Neural crest cell (in vitro differentiated cells): ENCODE results near the gene GIPC1. TPM values are rescaled to one million over a fixed set of nuclear protein-coding genes. Genes with fewer than 3 reads are reported as not detected.
"Not testable (repeated sequence)": the region's sequence is repeated elsewhere in the genome, so short reads cannot be mapped to it uniquely, and the experiment has no call there.

ENCODE experiments used
- DNase-seq: peaks from one replicate; pipeline ENCODE4 v3.0.0; 2021; ENCODE audit warnings: low read depth, mixed read lengths, low spot score
- H3K27ac Mint-ChIP-seq: one replicate; pipeline ENCODE4 v1.8.0; 2021; ENCODE audit warnings: mild to moderate bottlenecking, mixed read lengths; ENCODE audit not compliant: unreplicated experiment
- H3K27me3 Mint-ChIP-seq: 2 replicates; pipeline ENCODE4 v1.8.0; 2021; ENCODE audit warnings: low read depth, mild to moderate bottlenecking, mixed read lengths
- H3K36me3 Mint-ChIP-seq: 2 replicates; pipeline ENCODE4 v1.8.0; 2021; ENCODE audit warnings: low read depth, mild to moderate bottlenecking, mixed read lengths
- H3K4me1 Mint-ChIP-seq: 2 replicates; pipeline ENCODE4 v1.8.0; 2021; ENCODE audit warnings: mixed read lengths
- H3K4me3 Mint-ChIP-seq: one replicate; pipeline ENCODE4 v1.8.0; 2021; ENCODE audit warnings: mild to moderate bottlenecking, mixed read lengths
- H3K9me3 Mint-ChIP-seq: 2 replicates; pipeline ENCODE4 v1.8.0; 2021; ENCODE audit warnings: mixed read lengths
- CTCF ChIP-seq: fragments of 200-600 bp; sonication (generic); conservative IDR thresholded peaks from 2 replicates; pipeline ENCODE4 v1.5.0; 2021; ENCODE audit warnings: antibody characterized with exemption, mild to moderate bottlenecking
- total RNA-seq: library from RNA; stranded (reverse); gene quantifications from 2 replicates; pipeline ENCODE4 v1.2.1, GENCODE V29; 2021

GIPC1 gene
- total RNA-seq, 1 donor from 2014 or later = 72.5 TPM

- no peak overlapping the region for H3K27ac Mint-ChIP-seq
- H3K36me3 Mint-ChIP-seq = peaks cover 4% of the 10 kb centered on the region
- H3K27me3 Mint-ChIP-seq = peaks cover under 1% of the 10 kb centered on the region
- H3K4me1 Mint-ChIP-seq = no peaks in the 10 kb centered on the region
- no peak overlapping the region for H3K4me3 Mint-ChIP-seq
- no peak for TF ChIP-seq CTCF
- H3K9me3 Mint-ChIP-seq = no peaks in the 10 kb centered on the region
- no peak for DNase-seq
Observed at GRCh38 chr19:14467816-14468215, 28.1 kb downstream of the GIPC1 start.

- Mint-ChIP-seq H3K27me3 (no peaks in the 10 kb centered on the region), H3K9me3 (no peaks in the 10 kb centered on the region), H3K27ac (no peak overlapping the region), H3K4me1 (no peaks in the 10 kb centered on the region), H3K4me3 (no peak overlapping the region), H3K36me3 (peaks cover 4% of the 10 kb centered on the region)
- TF ChIP-seq CTCF = no peak
- DNase-seq = no peak
Observed at GRCh38 chr19:14467391-14467790, 28.5 kb downstream of the GIPC1 start.

GRCh38 chr19:14463747-14464146 is 32.2 kb downstream of the GIPC1 start:
- Mint-ChIP-seq H3K9me3 (no peaks in the 10 kb centered on the region), H3K4me1 (no peaks in the 10 kb centered on the region), H3K36me3 (peaks cover 4% of the 10 kb centered on the region), H3K27ac (no peak overlapping the region), H3K27me3 (no peaks in the 10 kb centered on the region), H3K4me3 (no peak overlapping the region)
- no peak for DNase-seq
- TF ChIP-seq CTCF = no peak

DNA sequence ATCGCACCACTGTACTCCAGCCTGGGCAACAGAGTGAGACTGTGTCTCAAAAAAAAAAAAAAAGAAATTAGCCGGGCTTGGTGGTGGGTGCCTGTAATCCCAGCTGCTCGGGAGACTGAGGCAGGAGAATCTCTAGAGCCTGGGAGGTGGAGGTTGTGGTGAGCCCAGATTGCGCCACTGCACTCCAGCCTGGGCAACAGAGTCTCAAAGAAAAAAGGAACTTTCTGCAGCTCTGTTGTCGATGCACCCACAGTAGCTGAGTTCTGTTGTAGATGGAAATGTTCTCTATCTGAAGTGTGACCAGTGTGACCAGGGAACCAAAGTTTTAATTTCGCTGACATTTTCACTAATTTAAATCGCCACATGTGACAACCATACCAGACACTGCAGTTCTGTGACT is 33.5 kb downstream of the GIPC1 start:
- not testable (repeated sequence) for H3K36me3 Mint-ChIP-seq, H3K4me1 Mint-ChIP-seq, H3K27ac Mint-ChIP-seq, H3K9me3 Mint-ChIP-seq, H3K27me3 Mint-ChIP-seq, DNase-seq, H3K4me3 Mint-ChIP-seq

GRCh38 chr19:14460935-14461334 is 35.0 kb downstream of the GIPC1 start:
- DNase-seq = no peak
- Mint-ChIP-seq H3K36me3 (peaks cover 5% of the 10 kb centered on the region), H3K9me3 (no peaks in the 10 kb centered on the region), H3K4me1 (no peaks in the 10 kb centered on the region), H3K27ac (no peak overlapping the region), H3K27me3 (no peaks in the 10 kb centered on the region), H3K4me3 (no peak overlapping the region)
- TF ChIP-seq CTCF = no peak

DNA sequence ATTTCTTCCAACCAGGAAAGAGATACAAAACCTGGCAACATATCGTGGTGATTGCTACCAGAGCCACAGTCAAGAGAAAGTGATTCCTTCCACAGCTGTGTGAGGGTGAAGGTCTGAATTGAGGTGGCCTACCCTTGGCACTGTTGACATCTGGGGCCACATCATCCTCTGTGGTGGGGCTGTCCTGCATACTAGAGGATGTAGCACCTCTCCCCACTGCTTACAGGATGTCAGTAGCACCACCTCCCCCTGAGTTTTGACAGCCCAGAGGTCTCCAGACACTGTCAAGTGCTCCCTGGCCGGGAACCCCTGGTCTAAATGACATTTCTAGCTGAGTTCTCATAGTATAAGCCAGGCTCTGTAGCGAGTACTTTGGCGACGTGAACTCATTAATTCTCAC is 36.2 kb downstream of the GIPC1 start:
- Mint-ChIP-seq H3K36me3 (peaks cover 3% of the 10 kb centered on the region), H3K9me3 (no peaks in the 10 kb centered on the region), H3K27me3 (no peaks in the 10 kb centered on the region), H3K4me3 (no peak overlapping the region), H3K4me1 (no peaks in the 10 kb centered on the region), H3K27ac (no peak overlapping the region)
- TF ChIP-seq CTCF = no peak
- no peak for DNase-seq

- not testable (repeated sequence) for H3K4me1 Mint-ChIP-seq, H3K27me3 Mint-ChIP-seq, DNase-seq, H3K9me3 Mint-ChIP-seq, H3K27ac Mint-ChIP-seq, H3K4me3 Mint-ChIP-seq
- H3K36me3 Mint-ChIP-seq = peaks cover 18% of the 10 kb centered on the region
Observed at GRCh38 chr19:14452303-14452702, 43.6 kb downstream of the GIPC1 start.
